Measurements from ENCODE around the gene AP1S2.
"Not testable (repeated sequence)": the region's sequence is repeated elsewhere in the genome, so short reads cannot be mapped to it uniquely, and the experiment has no call there.

- TF ChIP-seq, protein P1, sequence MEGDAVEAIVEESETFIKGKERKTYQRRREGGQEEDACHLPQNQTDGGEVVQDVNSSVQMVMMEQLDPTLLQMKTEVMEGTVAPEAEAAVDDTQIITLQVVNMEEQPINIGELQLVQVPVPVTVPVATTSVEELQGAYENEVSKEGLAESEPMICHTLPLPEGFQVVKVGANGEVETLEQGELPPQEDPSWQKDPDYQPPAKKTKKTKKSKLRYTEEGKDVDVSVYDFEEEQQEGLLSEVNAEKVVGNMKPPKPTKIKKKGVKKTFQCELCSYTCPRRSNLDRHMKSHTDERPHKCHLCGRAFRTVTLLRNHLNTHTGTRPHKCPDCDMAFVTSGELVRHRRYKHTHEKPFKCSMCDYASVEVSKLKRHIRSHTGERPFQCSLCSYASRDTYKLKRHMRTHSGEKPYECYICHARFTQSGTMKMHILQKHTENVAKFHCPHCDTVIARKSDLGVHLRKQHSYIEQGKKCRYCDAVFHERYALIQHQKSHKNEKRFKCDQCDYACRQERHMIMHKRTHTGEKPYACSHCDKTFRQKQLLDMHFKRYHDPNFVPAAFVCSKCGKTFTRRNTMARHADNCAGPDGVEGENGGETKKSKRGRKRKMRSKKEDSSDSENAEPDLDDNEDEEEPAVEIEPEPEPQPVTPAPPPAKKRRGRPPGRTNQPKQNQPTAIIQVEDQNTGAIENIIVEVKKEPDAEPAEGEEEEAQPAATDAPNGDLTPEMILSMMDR (IDR thresholded peaks at IDR 0.05; ENCODE audit: insufficient read depth, low read length), result not testable (repeated sequence)
- not testable (repeated sequence) for TF ChIP-seq POLR2AphosphoS5 (IDR thresholded peaks at IDR 0.05; ENCODE audit: low read depth); SPI1 (IDR thresholded peaks at IDR 0.05; ENCODE audit: borderline replicate concordance, low read depth); GABPA (IDR thresholded peaks at IDR 0.05; ENCODE audit: low read depth); REST (IDR thresholded peaks at IDR 0.05; ENCODE audit: insufficient replicate concordance, low read depth)
These were observed 23.3 kb upstream of the AP1S2 start for GRCh38 chrX:15877914-15878313.

Data from HL-60 (cell line).